Loucy (cell line): ENCODE measurements around the gene JPT2.

ENCODE experiments used
- CTCF ChIP-seq: fragments of 200-600 bp; sonication (generic); conservative IDR thresholded peaks from 2 replicates; pipeline ENCODE4 v1.5.1; 2014; ENCODE audit warnings: mild to moderate bottlenecking, antibody characterized with exemption, low read length
- EZH2phosphoT487 ChIP-seq: fragments of 200-600 bp; IDR thresholded peaks from 2 replicates; pipeline ENCODE4 v1.6.1; 2018; ENCODE audit warnings: antibody characterized with exemption, mild to moderate bottlenecking, moderate library complexity, borderline replicate concordance

DNA sequence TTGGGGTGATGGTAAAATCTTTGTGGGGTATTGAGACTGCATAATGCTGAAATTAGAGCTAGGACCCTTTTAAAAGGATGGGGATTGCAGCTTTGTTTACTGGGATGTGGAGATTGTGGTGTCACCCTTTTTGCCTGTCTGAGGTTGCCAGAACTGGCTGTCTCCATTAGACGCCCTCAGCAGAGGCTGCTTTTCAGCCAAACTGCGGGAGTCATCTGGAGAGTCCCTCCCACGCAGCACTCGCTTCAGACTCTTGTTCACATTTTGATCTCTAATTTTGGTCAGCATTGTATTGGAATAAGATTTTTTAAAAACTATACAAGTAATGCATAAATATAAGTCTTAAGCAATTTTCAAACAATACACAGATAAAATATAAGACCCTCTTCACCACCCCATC lies 27.9 kb upstream of the JPT2 start:
- TF ChIP-seq CTCF: no peak
- TF ChIP-seq EZH2phosphoT487: no peak
